Measurements from ENCODE around the gene LMCD1. TPM values are rescaled to one million over a fixed set of nuclear protein-coding genes. Genes with fewer than 3 reads are reported as not detected.

Gene LMCD1
- total RNA-seq, 2 experiments from 2014 or later, result 2.1 to 2.2 TPM

DNA sequence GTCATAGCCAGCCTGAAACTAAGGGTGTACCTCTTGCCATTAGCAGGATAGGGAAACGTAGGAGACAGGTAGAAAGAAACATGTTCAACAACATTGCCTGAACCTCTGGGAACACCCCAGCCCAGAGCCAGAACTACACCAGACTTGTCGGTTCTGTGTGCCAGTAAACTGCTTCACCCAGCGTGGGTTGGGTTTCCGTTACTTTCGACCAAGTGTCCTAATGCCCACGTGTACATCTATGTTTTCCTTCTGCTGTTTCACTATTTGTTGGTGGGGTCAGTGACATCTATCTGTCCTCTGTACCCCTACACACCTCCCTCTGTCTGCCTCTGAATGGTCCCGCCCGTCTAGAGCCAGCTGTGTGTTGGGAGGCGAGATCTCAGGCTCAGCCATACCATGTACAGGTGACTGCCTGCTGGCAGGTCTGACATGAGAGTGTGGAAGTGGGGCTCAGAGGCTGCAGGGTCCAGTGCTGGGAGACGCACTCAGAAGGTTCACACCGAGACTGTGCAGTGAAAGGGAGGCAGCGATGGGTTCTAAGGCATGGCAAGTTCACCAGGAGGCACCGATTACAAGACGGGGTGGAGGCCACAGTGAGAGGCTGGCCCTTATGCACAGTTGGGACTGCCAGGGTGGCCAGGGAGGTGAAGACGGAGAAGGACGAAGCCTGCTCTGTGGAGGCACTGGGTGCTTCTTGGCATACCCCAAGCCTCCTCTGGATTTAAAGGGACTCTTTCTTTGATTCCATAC, 106.6 kb downstream of the LMCD1 start:
- intact Hi-C loops (cut with micrococcal nuclease), result no loop called here
- Mint-ChIP-seq H3K27ac (no peak overlapping the region), H3K9me3 (peaks cover 1% of the 10 kb centered on the region), H3K27me3 (peaks cover 2% of the 10 kb centered on the region), H3K4me1 (ENCODE audit: low read depth) (no peaks in the 10 kb centered on the region), H3K36me3 (ENCODE audit: low read depth) (no peaks in the 10 kb centered on the region), H3K4me3 (no peak overlapping the region)
- ChIA-PET POLR2A (no interaction called here), CTCF (no interaction called here)
- no peak for DNase-seq
- no peak for ATAC-seq
- TF ChIP-seq, protein P1, sequence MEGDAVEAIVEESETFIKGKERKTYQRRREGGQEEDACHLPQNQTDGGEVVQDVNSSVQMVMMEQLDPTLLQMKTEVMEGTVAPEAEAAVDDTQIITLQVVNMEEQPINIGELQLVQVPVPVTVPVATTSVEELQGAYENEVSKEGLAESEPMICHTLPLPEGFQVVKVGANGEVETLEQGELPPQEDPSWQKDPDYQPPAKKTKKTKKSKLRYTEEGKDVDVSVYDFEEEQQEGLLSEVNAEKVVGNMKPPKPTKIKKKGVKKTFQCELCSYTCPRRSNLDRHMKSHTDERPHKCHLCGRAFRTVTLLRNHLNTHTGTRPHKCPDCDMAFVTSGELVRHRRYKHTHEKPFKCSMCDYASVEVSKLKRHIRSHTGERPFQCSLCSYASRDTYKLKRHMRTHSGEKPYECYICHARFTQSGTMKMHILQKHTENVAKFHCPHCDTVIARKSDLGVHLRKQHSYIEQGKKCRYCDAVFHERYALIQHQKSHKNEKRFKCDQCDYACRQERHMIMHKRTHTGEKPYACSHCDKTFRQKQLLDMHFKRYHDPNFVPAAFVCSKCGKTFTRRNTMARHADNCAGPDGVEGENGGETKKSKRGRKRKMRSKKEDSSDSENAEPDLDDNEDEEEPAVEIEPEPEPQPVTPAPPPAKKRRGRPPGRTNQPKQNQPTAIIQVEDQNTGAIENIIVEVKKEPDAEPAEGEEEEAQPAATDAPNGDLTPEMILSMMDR (IDR thresholded peaks at IDR 0.05), result no peak

DNA sequence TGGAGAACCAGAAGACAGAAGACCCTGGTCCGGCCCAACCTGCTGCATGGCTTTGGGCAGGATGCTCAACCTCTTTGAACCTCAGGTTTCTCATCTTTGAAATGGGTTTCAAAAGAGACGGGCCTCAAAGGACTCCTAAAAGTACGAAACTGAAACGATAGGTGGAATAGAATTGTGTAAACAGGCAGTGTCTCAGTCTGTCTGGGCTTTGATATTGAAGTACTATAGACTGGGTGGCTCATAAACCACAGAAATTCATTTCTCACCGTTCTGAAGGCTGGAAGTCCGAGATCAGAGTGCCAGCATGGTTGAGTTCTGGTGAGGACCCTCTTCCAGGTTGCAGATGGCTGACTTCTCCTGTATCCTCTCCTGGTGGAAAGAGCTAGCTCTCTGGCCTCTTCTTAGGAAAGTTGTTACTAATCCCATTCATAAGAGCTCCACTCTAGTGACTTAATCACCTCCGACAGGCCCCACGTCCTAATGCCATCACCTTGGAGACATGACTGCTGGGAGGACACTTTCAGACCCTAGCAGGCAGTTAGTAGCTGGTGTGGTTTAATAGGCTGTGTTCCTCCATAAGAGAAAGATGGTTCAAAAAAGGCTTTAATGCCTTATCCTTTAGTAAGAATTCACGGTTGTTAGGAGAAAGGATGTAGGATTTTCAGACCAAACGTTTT, 107.3 kb downstream of the LMCD1 start:
- ChIA-PET CTCF (no interaction called here), POLR2A (no interaction called here)
- TF ChIP-seq, protein P1 (IDR thresholded peaks at IDR 0.05), result no peak
- intact Hi-C loops (cut with micrococcal nuclease), result no loop called here
- Mint-ChIP-seq H3K36me3 (ENCODE audit: low read depth) (no peaks in the 10 kb centered on the region), H3K27ac (no peak overlapping the region), H3K4me3 (no peak overlapping the region), H3K27me3 (peaks cover 2% of the 10 kb centered on the region), H3K4me1 (ENCODE audit: low read depth) (no peaks in the 10 kb centered on the region), H3K9me3 (peaks cover 1% of the 10 kb centered on the region)
- ATAC-seq, result no peak
- no peak for DNase-seq

DNA sequence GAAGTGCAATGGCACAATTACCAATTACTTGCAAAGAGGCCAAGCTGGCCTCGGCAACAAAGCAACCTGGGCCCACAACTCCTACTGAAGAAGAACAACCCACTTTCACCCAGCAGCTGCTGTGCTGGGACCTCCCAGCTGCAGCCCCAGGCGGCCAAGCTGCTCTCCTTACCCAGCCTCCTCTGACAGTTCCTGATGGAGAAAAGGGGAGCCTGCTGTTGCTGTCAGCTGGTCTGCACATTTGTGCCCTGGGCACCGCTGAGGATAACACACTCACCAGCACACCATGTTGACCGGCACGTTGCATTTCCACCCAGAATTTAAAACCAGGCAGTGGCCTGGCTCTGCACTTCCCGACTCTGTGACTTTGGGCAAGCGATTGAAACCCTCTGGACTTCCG, 109.3 kb downstream of the LMCD1 start:
- TF ChIP-seq, protein P1 (IDR thresholded peaks at IDR 0.05), result no peak
- Mint-ChIP-seq H3K9me3 (peaks cover 1% of the 10 kb centered on the region), H3K36me3 (ENCODE audit: low read depth) (no peaks in the 10 kb centered on the region), H3K27ac (no peak overlapping the region), H3K4me3 (no peak overlapping the region), H3K27me3 (peaks cover 2% of the 10 kb centered on the region), H3K4me1 (ENCODE audit: low read depth) (no peaks in the 10 kb centered on the region)
- ChIA-PET POLR2A (no interaction called here), CTCF (no interaction called here)
- ATAC-seq (no peak), DNase-seq (no peak)
- intact Hi-C loops (cut with micrococcal nuclease), result no loop called here

DNA sequence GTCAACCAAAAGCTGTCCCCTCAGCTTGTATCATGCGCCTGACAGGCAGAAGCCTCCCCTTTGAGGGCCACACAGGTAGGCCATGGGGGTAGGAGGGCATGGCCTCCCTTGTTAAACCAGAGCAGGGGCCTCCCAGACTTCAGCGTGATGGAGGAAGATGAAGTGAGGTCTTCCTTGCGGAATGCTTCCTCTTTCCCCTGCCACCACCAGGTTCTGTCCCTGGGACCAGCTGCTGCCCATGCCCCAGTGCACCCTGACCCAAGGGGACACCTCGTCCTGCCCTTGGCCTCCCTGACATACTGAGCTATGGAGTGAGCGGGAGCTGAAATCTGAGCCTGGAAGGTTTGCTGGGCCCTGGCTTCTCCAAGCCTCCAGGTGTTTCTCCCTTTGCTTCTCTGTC, 116.3 kb downstream of the LMCD1 start:
- H3K9me3 Mint-ChIP-seq, result peaks cover 10% of the 10 kb centered on the region
- CTCF ChIA-PET, result no interaction called here
- no peaks in the 10 kb centered on the region for H3K4me1 Mint-ChIP-seq (ENCODE audit: low read depth)
- no peak overlapping the region for H3K4me3 Mint-ChIP-seq
- H3K36me3 Mint-ChIP-seq (ENCODE audit: low read depth), result no peaks in the 10 kb centered on the region
- no peak for DNase-seq
- no peak for ATAC-seq
- no peaks in the 10 kb centered on the region for H3K27me3 Mint-ChIP-seq
- intact Hi-C loops (cut with micrococcal nuclease), result no loop called here
- H3K27ac Mint-ChIP-seq, result no peak overlapping the region
- POLR2A ChIA-PET, result no interaction called here
- TF ChIP-seq, protein P1 (IDR thresholded peaks at IDR 0.05), result no peak

DNA sequence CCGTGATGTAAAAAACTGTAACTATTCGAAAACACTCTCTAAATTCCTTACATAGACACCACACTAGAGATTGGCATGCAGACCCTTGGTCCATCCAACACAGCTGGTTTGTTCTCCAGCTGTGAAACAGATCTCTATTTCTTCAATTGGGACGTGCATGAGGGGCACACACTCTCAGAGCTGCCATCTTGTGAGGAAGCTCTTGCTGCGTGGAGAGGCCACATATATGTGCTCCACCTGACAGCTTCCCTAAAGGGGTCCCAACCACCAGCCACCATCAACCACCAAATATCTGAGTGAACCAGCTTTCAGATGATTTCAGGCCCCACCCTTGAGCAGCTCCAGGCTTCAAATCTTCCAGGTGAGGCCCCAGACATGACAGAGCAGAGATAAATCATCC, 117.3 kb downstream of the LMCD1 start:
- H3K4me1 Mint-ChIP-seq (ENCODE audit: low read depth), result no peaks in the 10 kb centered on the region
- TF ChIP-seq, protein P1 (IDR thresholded peaks at IDR 0.05), result no peak
- H3K36me3 Mint-ChIP-seq (ENCODE audit: low read depth), result no peaks in the 10 kb centered on the region
- H3K27me3 Mint-ChIP-seq, result peaks cover 3% of the 10 kb centered on the region
- peaks cover 10% of the 10 kb centered on the region for H3K9me3 Mint-ChIP-seq
- ChIA-PET CTCF (no interaction called here), POLR2A (no interaction called here)
- DNase-seq (no peak), ATAC-seq (no peak)
- no peak overlapping the region for H3K4me3 Mint-ChIP-seq
- no peak overlapping the region for H3K27ac Mint-ChIP-seq
- intact Hi-C loops (cut with micrococcal nuclease), result no loop called here
